ENCODE results near the gene MLLT6.

DNA sequence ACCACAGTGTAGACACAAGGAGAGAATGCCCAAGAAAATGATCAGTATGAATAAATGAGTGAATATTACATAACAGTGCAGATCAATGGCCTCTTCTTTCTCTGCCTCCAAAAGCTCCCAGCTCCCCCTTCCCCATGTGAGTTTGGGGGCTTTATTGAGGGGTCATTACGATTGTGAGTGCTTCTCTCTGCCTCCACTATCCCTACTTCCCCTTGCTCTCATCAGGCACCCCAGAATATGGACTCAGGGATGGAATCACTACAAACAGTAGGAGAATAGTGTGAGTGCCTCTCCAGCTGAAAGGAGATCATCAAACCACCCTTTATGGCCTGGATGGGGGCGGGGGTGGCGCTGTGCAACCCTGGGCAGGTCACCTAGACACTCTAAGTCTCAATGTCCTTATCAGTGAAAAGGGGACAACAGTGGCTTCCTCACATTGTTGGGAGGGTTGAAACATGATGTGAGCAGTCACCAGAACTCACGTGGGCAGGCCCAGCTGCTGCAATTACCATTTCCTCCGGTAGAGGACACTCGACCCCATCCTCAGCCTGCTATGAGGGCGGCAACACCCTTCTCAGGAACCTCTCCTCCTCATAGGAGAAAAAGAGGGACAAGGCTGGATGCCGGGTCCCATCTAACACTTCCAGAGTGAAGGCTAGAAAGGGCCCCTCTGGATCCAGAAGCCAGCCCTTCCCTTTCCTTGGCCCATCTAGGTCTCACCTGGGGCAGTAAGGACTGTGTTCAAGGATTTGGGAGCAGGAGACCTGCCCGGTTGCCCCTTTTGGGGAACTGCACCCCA lies 28.2 kb upstream of the MLLT6 start:
- TF ChIP-seq EZH2 (IDR thresholded peaks at IDR 0.05; ENCODE audit: low read depth) = no peak
- TF ChIP-seq, protein P1, sequence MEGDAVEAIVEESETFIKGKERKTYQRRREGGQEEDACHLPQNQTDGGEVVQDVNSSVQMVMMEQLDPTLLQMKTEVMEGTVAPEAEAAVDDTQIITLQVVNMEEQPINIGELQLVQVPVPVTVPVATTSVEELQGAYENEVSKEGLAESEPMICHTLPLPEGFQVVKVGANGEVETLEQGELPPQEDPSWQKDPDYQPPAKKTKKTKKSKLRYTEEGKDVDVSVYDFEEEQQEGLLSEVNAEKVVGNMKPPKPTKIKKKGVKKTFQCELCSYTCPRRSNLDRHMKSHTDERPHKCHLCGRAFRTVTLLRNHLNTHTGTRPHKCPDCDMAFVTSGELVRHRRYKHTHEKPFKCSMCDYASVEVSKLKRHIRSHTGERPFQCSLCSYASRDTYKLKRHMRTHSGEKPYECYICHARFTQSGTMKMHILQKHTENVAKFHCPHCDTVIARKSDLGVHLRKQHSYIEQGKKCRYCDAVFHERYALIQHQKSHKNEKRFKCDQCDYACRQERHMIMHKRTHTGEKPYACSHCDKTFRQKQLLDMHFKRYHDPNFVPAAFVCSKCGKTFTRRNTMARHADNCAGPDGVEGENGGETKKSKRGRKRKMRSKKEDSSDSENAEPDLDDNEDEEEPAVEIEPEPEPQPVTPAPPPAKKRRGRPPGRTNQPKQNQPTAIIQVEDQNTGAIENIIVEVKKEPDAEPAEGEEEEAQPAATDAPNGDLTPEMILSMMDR (conservative IDR thresholded peaks at IDR 0.05) = peak; percentile 96

Data from PC-9 (cell line).